Measurements from ENCODE around the gene NBL1.

DNA sequence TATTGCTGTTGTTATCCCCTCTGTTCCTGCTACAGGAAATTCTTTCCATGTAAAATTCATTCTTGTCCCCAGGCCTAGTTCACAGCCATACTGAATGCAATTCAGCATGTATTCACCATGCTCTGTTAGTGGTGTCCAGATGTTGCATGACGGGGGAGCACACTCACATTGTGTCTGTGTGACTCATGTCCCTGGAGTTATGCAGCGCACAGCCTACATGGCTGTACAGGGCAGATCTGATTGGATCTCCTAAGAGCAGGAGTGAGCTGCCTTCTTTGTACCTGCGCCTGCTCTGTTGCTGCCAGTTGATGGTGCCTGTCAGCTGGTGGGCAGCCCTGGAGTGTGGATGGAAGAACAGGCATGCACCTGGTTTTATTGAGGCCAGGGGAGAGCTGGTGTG, 38.1 kb downstream of the NBL1 start:
- no peak for TF ChIP-seq EZH2 (IDR thresholded peaks at IDR 0.05)
- no peak for TF ChIP-seq POLR2AphosphoS5 (IDR thresholded peaks at IDR 0.05; ENCODE audit: borderline replicate concordance, low read depth, low read length)
- TF ChIP-seq FOXP2 (optimal IDR thresholded peaks at IDR 0.05; ENCODE audit: control extremely low read depth, extremely low read length, insufficient read depth): no peak

Data from SK-N-MC (cell line).